Endothelial cell of umbilical vein (primary cell): ENCODE measurements around the gene PLCB4. TPM values are rescaled to one million over a fixed set of nuclear protein-coding genes. Genes with fewer than 3 reads are reported as not detected.

Experiments
- BruUV-seq: library from RNA; stranded (reverse); fragments of 400-500 nt; replicated peaks from 2 replicates; lab custom pipeline; 2021; lab: Mats Ljungman, UMichigan
- CTCF ChIA-PET: fragments of 300-600, 350-600 bp; sonication (Branson Sonifier 250); formaldehyde crosslinking; loops from one replicate; lab custom pipeline; 2021; ENCODE audit warnings: antibody characterized with exemption, inconsistent platforms; lab: Charles Lee
- POLR2A ChIA-PET: fragments of 300-600, 350-600 bp; sonication (Branson Sonifier 250); formaldehyde crosslinking; loops from one replicate; lab custom pipeline; 2021; ENCODE audit warnings: antibody characterized with exemption, inconsistent platforms; lab: Charles Lee
- DNase-seq: peaks from one replicate; pipeline ENCODE4 v3.0.0-alpha.2; 2011; ENCODE audit warnings: low read depth, low spot score
- FAIRE-seq: peaks from 2 replicates; lab custom pipeline; 2011; peaks lifted over from hg19 to GRCh38; lab: Jason Lieb, UNC
- H2AFZ ChIP-seq: 2 replicates; pipeline ENCODE4 v1.6.0; 2012; ENCODE audit warnings: low read depth, low read length, control low read depth, inconsistent platforms
- H3K27ac ChIP-seq: 2 replicates; pipeline ENCODE4 v1.5.1; 2011; ENCODE audit warnings: low read depth, mild to moderate bottlenecking, control low read depth, low read length, moderate library complexity; ENCODE audit not compliant: insufficient read depth
- H3K27me3 ChIP-seq, 2 experiments: 2 replicates each; pipeline versions ENCODE4 v1.6.0 to v1.6.1; 2011; ENCODE audit warnings: low read length in 2 of 2, mixed read lengths in 1 of 2; ENCODE audit not compliant: control insufficient read depth in 2 of 2, insufficient read depth in 2 of 2
- H3K36me3 ChIP-seq, 2 experiments: 2 replicates in 1 of 2; 3 replicates in 1 of 2; pipeline ENCODE4 v1.5.1; 2011; ENCODE audit warnings: low read length in 2 of 2, mild to moderate bottlenecking in 1 of 2, moderate library complexity in 1 of 2; ENCODE audit not compliant: control insufficient read depth in 2 of 2, insufficient read depth in 2 of 2; ENCODE audit errors: extremely low read depth in 1 of 2
- H3K4me1 ChIP-seq: 3 replicates; pipeline ENCODE4 v1.5.1; 2011; ENCODE audit warnings: mild to moderate bottlenecking, low read length; ENCODE audit not compliant: control insufficient read depth, insufficient read depth; ENCODE audit errors: extremely low read depth
- H3K4me2 ChIP-seq: 2 replicates; pipeline ENCODE4 v1.6.1; 2011; ENCODE audit warnings: low read length, control low read depth, mixed read lengths; ENCODE audit not compliant: insufficient read depth
- H3K4me3 ChIP-seq, 3 experiments: fragments of 200-600 bp in 1 of 3; sonication (generic), shearing (Covaris generic) in 1 of 3; replicated peaks in 1 of 3; 2 replicates each; pipeline ENCODE4 v1.5.1; 2011 to 2016; ENCODE audit warnings: control low read depth in 3 of 3, low read length in 3 of 3, mild to moderate bottlenecking in 2 of 3, inconsistent platforms in 1 of 3, low read depth in 1 of 3, moderate library complexity in 1 of 3; ENCODE audit not compliant: insufficient read depth in 1 of 3
- H3K79me2 ChIP-seq: 2 replicates; pipeline ENCODE4 v1.6.0; 2012; ENCODE audit warnings: low read length, inconsistent platforms; ENCODE audit not compliant: control insufficient read depth, insufficient read depth
- H3K9ac ChIP-seq: replicated peaks from 2 replicates; pipeline ENCODE3; 2011; ENCODE audit warnings: low read length, control low read depth; ENCODE audit not compliant: insufficient read depth; ENCODE audit errors: extremely low read depth
- H3K9me1 ChIP-seq: replicated peaks from 3 replicates; pipeline ENCODE4 v1.6.0; 2011; ENCODE audit warnings: mild to moderate bottlenecking, low read length; ENCODE audit not compliant: control insufficient read depth, insufficient read depth; ENCODE audit errors: extremely low read depth
- H3K9me3 ChIP-seq: replicated peaks from 2 replicates; pipeline ENCODE4 v1.5.1; 2012; ENCODE audit warnings: low read length, inconsistent platforms; ENCODE audit not compliant: control insufficient read depth, insufficient read depth
- H4K20me1 ChIP-seq: replicated peaks from 2 replicates; pipeline ENCODE3; 2011; ENCODE audit warnings: mild to moderate bottlenecking, low read length; ENCODE audit not compliant: control insufficient read depth, insufficient read depth; ENCODE audit errors: extremely low read depth
- EZH2 ChIP-seq: IDR thresholded peaks from 2 replicates; pipeline ENCODE4 v1.6.1; 2012; ENCODE audit warnings: borderline replicate concordance, low read depth, mild to moderate bottlenecking, moderate library complexity, low read length, inconsistent platforms; ENCODE audit not compliant: severe bottlenecking
- FOS ChIP-seq: IDR thresholded peaks from 2 replicates; pipeline ENCODE4 v1.6.1; 2011; ENCODE audit warnings: mild to moderate bottlenecking, low read length, moderate library complexity, borderline replicate concordance; ENCODE audit not compliant: insufficient read depth
- GATA2 ChIP-seq: IDR thresholded peaks from 2 replicates; pipeline ENCODE4 v1.7.0; 2011; ENCODE audit warnings: low read depth, mild to moderate bottlenecking, moderate library complexity, mixed read lengths, low read length; ENCODE audit not compliant: insufficient read length, insufficient read depth
- JUN ChIP-seq: IDR thresholded peaks from 2 replicates; pipeline ENCODE4 v1.6.1; 2011; ENCODE audit warnings: borderline replicate concordance, low read depth; ENCODE audit not compliant: insufficient read length, insufficient read depth
- MYC ChIP-seq: IDR thresholded peaks from one replicate; pipeline ENCODE4 v1.6.1; 2011; ENCODE audit warnings: mild to moderate bottlenecking, low read depth, low read length
- POLR2A ChIP-seq: IDR thresholded peaks from 2 replicates; pipeline ENCODE4 v1.6.1; 2012; ENCODE audit warnings: low read depth, mild to moderate bottlenecking, control low read depth, low read length
- POLR2AphosphoS5 ChIP-seq: IDR thresholded peaks from 2 replicates; pipeline ENCODE4 v1.6.1; 2012; ENCODE audit warnings: low read depth, mild to moderate bottlenecking, control low read depth, low read length, moderate library complexity; ENCODE audit not compliant: insufficient read depth
- dilution Hi-C: fragments of 300-500 bp; cut with MboI; formaldehyde crosslinking; loops from one replicate; pipeline ENCODE4 v1.15.0; 2019; ENCODE audit warnings: low sequenced_read_pairs; ENCODE audit not compliant: extremely low pct_ligation_motif_present
- intact Hi-C: fragments of 100-400 bp; cut with micrococcal nuclease; formaldehyde crosslinking; loops from one replicate; pipeline ENCODE4 v1.10.0; 2022
- polyA plus RNA-seq, 4 experiments: library from polyadenylated mRNA; depleted of rRNA in 3 of 4; stranded (reverse) in 3 of 4; unstranded in 1 of 4; fragments of >200 nt; gene quantifications; 2 replicates each; pipeline versions ENCODE4 v1.2.1 to v1.2.3, GENCODE V29; 2011 to 2012; ENCODE audit warnings: missing spikeins in 1 of 4
- total RNA-seq: library from RNA; stranded (reverse); gene quantifications from 2 replicates; pipeline ENCODE4 v1.2.3, GENCODE V29; 2021
- TF ChIP-seq, protein P1 (sequence below): IDR thresholded peaks from 2 replicates; pipeline ENCODE4 v1.6.1; 2011; ENCODE audit not compliant: insufficient read depth, insufficient read length
- TF ChIP-seq, protein P2 (sequence below), 2 donors: IDR thresholded peaks; 1 replicate in 1 of 2; 2 replicates in 1 of 2; pipeline ENCODE4 v1.5.1; 2011; ENCODE audit warnings: low read length in 2 of 2, mild to moderate bottlenecking in 2 of 2, moderate library complexity in 2 of 2, control low read depth in 1 of 2, inconsistent platforms in 1 of 2, low read depth in 1 of 2; ENCODE audit not compliant: insufficient read depth in 1 of 2; ENCODE audit errors: extremely low read depth in 1 of 2

The PLCB4 gene
- total and polyA plus RNA-seq, 2 donors (not counting 3 experiments of a cell fraction or from before 2014, with no cell fraction given) = 0.37 to 1.7 TPM

DNA sequence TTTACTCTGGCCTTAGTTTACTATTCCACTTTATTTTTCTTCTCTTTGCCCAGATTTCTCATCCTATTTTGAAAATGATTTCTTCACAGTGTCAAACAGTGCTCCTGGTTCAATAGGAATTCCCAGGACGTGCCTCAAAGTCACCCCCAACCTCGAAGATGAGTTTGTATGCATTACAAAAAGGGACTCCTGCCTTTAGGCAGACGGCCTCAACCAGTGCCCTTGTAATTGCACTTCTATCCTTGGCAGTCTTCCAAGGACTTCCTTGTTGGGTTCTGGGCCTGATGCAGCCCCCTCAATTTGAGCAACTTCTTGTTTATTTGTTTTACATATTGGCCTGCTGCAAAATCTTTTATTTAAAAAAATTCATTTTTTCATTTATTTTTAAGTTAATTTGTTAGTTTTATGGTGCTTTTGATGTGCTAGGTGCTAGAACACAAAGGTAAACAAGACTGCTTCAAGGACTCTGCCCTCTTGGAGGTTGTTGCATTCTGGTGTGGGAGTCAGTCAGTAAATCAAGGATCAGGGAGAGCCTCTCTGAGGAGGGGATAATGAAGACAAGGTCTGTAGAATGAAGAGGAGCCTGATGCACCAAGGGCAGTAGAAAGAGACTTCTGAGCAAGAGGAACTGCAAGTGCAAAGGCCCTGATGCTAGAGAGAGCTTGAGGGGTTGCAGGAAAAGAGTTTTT is 264.0 kb downstream of the PLCB4 start:
- no peak overlapping the region for H3K4me3 ChIP-seq
- intact Hi-C loops = no loop called here
- no peak overlapping the region for H3K4me2 ChIP-seq
- no peak overlapping the region for H3K27ac ChIP-seq
- no peak for TF ChIP-seq GATA2
- no peak for TF ChIP-seq POLR2AphosphoS5
- no peak for TF ChIP-seq JUN
- TF ChIP-seq, protein P1, sequence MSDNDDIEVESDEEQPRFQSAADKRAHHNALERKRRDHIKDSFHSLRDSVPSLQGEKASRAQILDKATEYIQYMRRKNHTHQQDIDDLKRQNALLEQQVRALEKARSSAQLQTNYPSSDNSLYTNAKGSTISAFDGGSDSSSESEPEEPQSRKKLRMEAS = no peak
- no peak for TF ChIP-seq FOS
- TF ChIP-seq MYC = no peak
- TF ChIP-seq POLR2A = no peak
- TF ChIP-seq, protein P2, sequence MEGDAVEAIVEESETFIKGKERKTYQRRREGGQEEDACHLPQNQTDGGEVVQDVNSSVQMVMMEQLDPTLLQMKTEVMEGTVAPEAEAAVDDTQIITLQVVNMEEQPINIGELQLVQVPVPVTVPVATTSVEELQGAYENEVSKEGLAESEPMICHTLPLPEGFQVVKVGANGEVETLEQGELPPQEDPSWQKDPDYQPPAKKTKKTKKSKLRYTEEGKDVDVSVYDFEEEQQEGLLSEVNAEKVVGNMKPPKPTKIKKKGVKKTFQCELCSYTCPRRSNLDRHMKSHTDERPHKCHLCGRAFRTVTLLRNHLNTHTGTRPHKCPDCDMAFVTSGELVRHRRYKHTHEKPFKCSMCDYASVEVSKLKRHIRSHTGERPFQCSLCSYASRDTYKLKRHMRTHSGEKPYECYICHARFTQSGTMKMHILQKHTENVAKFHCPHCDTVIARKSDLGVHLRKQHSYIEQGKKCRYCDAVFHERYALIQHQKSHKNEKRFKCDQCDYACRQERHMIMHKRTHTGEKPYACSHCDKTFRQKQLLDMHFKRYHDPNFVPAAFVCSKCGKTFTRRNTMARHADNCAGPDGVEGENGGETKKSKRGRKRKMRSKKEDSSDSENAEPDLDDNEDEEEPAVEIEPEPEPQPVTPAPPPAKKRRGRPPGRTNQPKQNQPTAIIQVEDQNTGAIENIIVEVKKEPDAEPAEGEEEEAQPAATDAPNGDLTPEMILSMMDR (IDR thresholded peaks at IDR 0.05; ENCODE audit: extremely low read depth in 1 of 2, insufficient read depth in 1 of 2, low read depth in 1 of 2, low read length in 2 of 2) = no peak
- no peak for TF ChIP-seq EZH2
- no peaks in the 10 kb centered on the region for H3K4me1 ChIP-seq
- dilution Hi-C loops = no loop called here
- H4K20me1 ChIP-seq = no peaks in the 10 kb centered on the region
- DNase-seq = no peak
- no peak for FAIRE-seq
- ChIA-PET CTCF (interaction anchor here (1.4 kb wide), 1 partner anchor 11 kb away, joined by 3 read pairs; no protein-coding TSS in a partner anchor), POLR2A (no interaction called here)
- no peak overlapping the region for H2AFZ ChIP-seq
- no peaks in the 10 kb centered on the region for H3K36me3 ChIP-seq
- H3K9me3 ChIP-seq = no peaks in the 10 kb centered on the region
- no TSS peak for BruUV-seq
- H3K9ac ChIP-seq = no peak overlapping the region
- H3K9me1 ChIP-seq = no peaks in the 10 kb centered on the region
- no peaks in the 10 kb centered on the region for H3K27me3 ChIP-seq
- no peaks in the 10 kb centered on the region for H3K79me2 ChIP-seq
